IMR-90 (cell line): Measurements from ENCODE around the gene PSPC1. TPM values are rescaled to one million over a fixed set of nuclear protein-coding genes. Genes with fewer than 3 reads are reported as not detected.

Experiments
- ATAC-seq: fragments of 200-7000 bp; cut with Tn5 transposase; 2 replicates; pipeline ENCODE4 v1.9.1; 2020; ENCODE audit warnings: low read depth, mild to moderate bottlenecking, moderate library complexity
- BruUV-seq: library from RNA; stranded (reverse); fragments of 400-500 nt; replicated peaks from 2 replicates; lab custom pipeline; 2021; lab: Mats Ljungman, UMichigan
- CTCF ChIA-PET: fragments of 300-600 bp; formaldehyde crosslinking; extraction: SDS; loops from one replicate; lab custom pipeline; 2021; ENCODE audit warnings: antibody characterized with exemption; lab: Yijun Ruan, JAX
- POLR2A ChIA-PET: fragments of 300-600 bp; sonication (Branson Sonifier 250); formaldehyde crosslinking; loops from one replicate; lab custom pipeline; 2022; ENCODE audit warnings: antibody characterized with exemption; ENCODE audit not compliant: unreplicated experiment; lab: Charles Lee
- DNase-seq: peaks from one replicate; pipeline ENCODE4 v3.0.0; 2013
- H2AFZ ChIP-seq: replicated peaks from 2 replicates; pipeline ENCODE3; 2013; ENCODE audit warnings: low read length, mild to moderate bottlenecking; ENCODE audit not compliant: poor library complexity
- H2AK5ac ChIP-seq: 2 replicates; pipeline ENCODE4 v1.6.1; 2013; ENCODE audit warnings: low read depth, low read length, inconsistent platforms
- H2AK9ac ChIP-seq: replicated peaks from 2 replicates; pipeline ENCODE3; 2013; ENCODE audit warnings: mild to moderate bottlenecking, low read depth, low read length, moderate library complexity; ENCODE audit not compliant: poor library complexity
- H2BK120ac ChIP-seq: 2 replicates; pipeline ENCODE4 v1.6.1; 2013; ENCODE audit warnings: low read depth, low read length, inconsistent platforms
- H2BK15ac ChIP-seq: 3 replicates; pipeline ENCODE4 v1.6.1; 2013; ENCODE audit warnings: low read depth, low read length, inconsistent platforms
- H2BK20ac ChIP-seq: 2 replicates; pipeline ENCODE4 v1.6.1; 2013; ENCODE audit warnings: low read depth, mild to moderate bottlenecking, inconsistent platforms, low read length, moderate library complexity
- H2BK5ac ChIP-seq: 2 replicates; pipeline ENCODE4 v1.6.1; 2013; ENCODE audit warnings: mild to moderate bottlenecking, low read depth, low read length, inconsistent platforms; ENCODE audit not compliant: poor library complexity, severe bottlenecking
- H3K14ac ChIP-seq: replicated peaks from 2 replicates; pipeline ENCODE4 v1.6.1; 2013; ENCODE audit warnings: low read depth, low read length, inconsistent platforms
- H3K18ac ChIP-seq: 2 replicates; pipeline ENCODE4 v1.6.1; 2013; ENCODE audit warnings: low read depth, low read length, control low read depth
- H3K23ac ChIP-seq: 2 replicates; pipeline ENCODE4 v1.6.1; 2013; ENCODE audit warnings: low read depth, low read length, inconsistent platforms
- H3K27ac ChIP-seq: 2 replicates; pipeline ENCODE4 v1.5.1; 2013; ENCODE audit warnings: mild to moderate bottlenecking, control low read depth, low read length; ENCODE audit not compliant: insufficient read depth
- H3K27me3 ChIP-seq: 2 replicates; pipeline ENCODE4 v1.6.1; 2013; ENCODE audit warnings: low read length; ENCODE audit not compliant: control insufficient read depth, insufficient read depth
- H3K36me3 ChIP-seq: 2 replicates; pipeline ENCODE4 v1.6.1; 2013; ENCODE audit warnings: low read length, mixed read lengths; ENCODE audit not compliant: control insufficient read depth, insufficient read depth
- H3K4ac ChIP-seq: 2 replicates; pipeline ENCODE4 v1.6.1; 2013; ENCODE audit warnings: low read depth, low read length, inconsistent platforms
- H3K4me1 ChIP-seq: 2 replicates; pipeline ENCODE4 v1.6.1; 2013; ENCODE audit warnings: low read length, mixed read lengths; ENCODE audit not compliant: control insufficient read depth, insufficient read depth
- H3K4me2 ChIP-seq: 2 replicates; pipeline ENCODE4 v1.6.1; 2013; ENCODE audit warnings: low read depth, mild to moderate bottlenecking, control low read depth, low read length, moderate library complexity
- H3K4me3 ChIP-seq: 2 replicates; pipeline ENCODE4 v1.5.1; 2013; ENCODE audit warnings: low read depth, mild to moderate bottlenecking, control low read depth, low read length, moderate library complexity; ENCODE audit not compliant: insufficient read depth
- H3K56ac ChIP-seq: 2 replicates; pipeline ENCODE4 v1.6.1; 2013; ENCODE audit warnings: low read length, inconsistent platforms; ENCODE audit not compliant: insufficient read depth; ENCODE audit errors: extremely low read depth
- H3K79me1 ChIP-seq, 2 experiments: 2 replicates each; pipeline ENCODE4 v1.6.1; 2013; ENCODE audit warnings: low read length in 2 of 2, inconsistent platforms in 1 of 2, low read depth in 1 of 2
- H3K9ac ChIP-seq: 2 replicates; pipeline ENCODE4 v1.6.1; 2013; ENCODE audit warnings: low read depth, low read length, control low read depth
- H3K9me1 ChIP-seq: 2 replicates; pipeline ENCODE4 v1.6.1; 2013; ENCODE audit warnings: low read length, inconsistent platforms; ENCODE audit not compliant: insufficient read depth
- H3K9me3 ChIP-seq: 2 replicates; pipeline ENCODE4 v1.6.1; 2013; ENCODE audit warnings: low read length; ENCODE audit not compliant: control insufficient read depth, insufficient read depth
- H4K20me1 ChIP-seq: 2 replicates; pipeline ENCODE4 v1.6.1; 2013; ENCODE audit warnings: low read length, inconsistent platforms; ENCODE audit not compliant: insufficient read depth
- H4K5ac ChIP-seq: 2 replicates; pipeline ENCODE4 v1.6.1; 2013; ENCODE audit warnings: mild to moderate bottlenecking, low read depth, low read length, control low read depth
- H4K8ac ChIP-seq, 2 experiments: 2 replicates each; pipeline ENCODE4 v1.6.1; 2013; ENCODE audit warnings: low read depth in 2 of 2, low read length in 2 of 2, control low read depth in 1 of 2, inconsistent platforms in 1 of 2
- H4K91ac ChIP-seq: 2 replicates; pipeline ENCODE4 v1.6.1; 2013; ENCODE audit warnings: low read depth, low read length, inconsistent platforms; ENCODE audit not compliant: insufficient read depth
- BHLHE40 ChIP-seq: fragments of 150-350 bp; IDR thresholded peaks from 2 replicates; pipeline ENCODE4 v1.6.1; 2016; ENCODE audit warnings: mild to moderate bottlenecking, low read depth, low read length
- CEBPB ChIP-seq: IDR thresholded peaks from 2 replicates; pipeline ENCODE4 v1.6.1; 2012; ENCODE audit warnings: low read depth, low read length, improper control_type of control experiment
- CHD1 ChIP-seq: IDR thresholded peaks from 2 replicates; pipeline ENCODE4 v1.6.1; 2012; ENCODE audit warnings: low read depth, low read length, improper control_type of control experiment
- FOS ChIP-seq: fragments of 150-350 bp; IDR thresholded peaks from 2 replicates; pipeline ENCODE4 v1.6.1; 2016; ENCODE audit warnings: low read depth, low read length
- MAFK ChIP-seq: IDR thresholded peaks from 2 replicates; pipeline ENCODE4 v1.6.1; 2012; ENCODE audit warnings: low read depth, low read length, improper control_type of control experiment
- MAZ ChIP-seq: IDR thresholded peaks from 2 replicates; pipeline ENCODE4 v1.6.1; 2012; ENCODE audit warnings: low read depth, mild to moderate bottlenecking, low read length, improper control_type of control experiment, moderate library complexity, borderline replicate concordance
- MXI1 ChIP-seq: IDR thresholded peaks from 2 replicates; pipeline ENCODE4 v1.6.1; 2012; ENCODE audit warnings: low read depth, mild to moderate bottlenecking, low read length, moderate library complexity, borderline replicate concordance
- NFE2L2 ChIP-seq: fragments of 150-350 bp; IDR thresholded peaks from 2 replicates; pipeline ENCODE4 v1.6.1; 2016; ENCODE audit warnings: low read depth, mild to moderate bottlenecking, low read length
- POLR2A ChIP-seq: IDR thresholded peaks from 2 replicates; pipeline ENCODE4 v1.6.1; 2012; ENCODE audit warnings: mild to moderate bottlenecking, low read depth, low read length
- RAD21 ChIP-seq: IDR thresholded peaks from 2 replicates; pipeline ENCODE4 v1.6.1; 2012; ENCODE audit warnings: low read length, improper control_type of control experiment
- RCOR1 ChIP-seq: IDR thresholded peaks from 2 replicates; pipeline ENCODE4 v1.6.1; 2012; ENCODE audit warnings: mild to moderate bottlenecking, low read length, improper control_type of control experiment; ENCODE audit not compliant: insufficient replicate concordance
- RFX5 ChIP-seq: IDR thresholded peaks from 2 replicates; pipeline ENCODE4 v1.8.0; 2012; ENCODE audit warnings: low read depth, mild to moderate bottlenecking, low read length, moderate library complexity
- SMC3 ChIP-seq: fragments of 150-350 bp; IDR thresholded peaks from 2 replicates; pipeline ENCODE4 v1.6.1; 2016; ENCODE audit warnings: low read depth, mild to moderate bottlenecking, antibody characterized with exemption, low read length, moderate library complexity
- WGBS, 2 experiments: methylation state at CpG; one replicate each; pipeline versions ENCODE4 v1.1.5 to v1.1.7; 2013; ENCODE audit warnings: missing lambda C conversion rate in 2 of 2; ENCODE audit not compliant: insufficient read length in 1 of 2; ENCODE audit errors: extremely low coverage in 2 of 2; 5-methylcytosine and 5-hydroxymethylcytosine counted together
- dilution Hi-C: fragments of 300-500 bp; cut with HindIII; formaldehyde crosslinking; loops from one replicate; pipeline ENCODE4 v1.14.3; 2018; ENCODE audit warnings: low sequenced_read_pairs; ENCODE audit not compliant: unreplicated experiment
- in situ Hi-C: fragments of 300-500 bp; cut with MboI; formaldehyde crosslinking; loops from 3 replicates; pipeline ENCODE4 v1.14.3; 2019; ENCODE audit warnings: low sequenced_read_pairs, inconsistent platforms, mixed read lengths
- intact Hi-C: fragments of 100-400 bp; cut with micrococcal nuclease; formaldehyde crosslinking; loops from 2 replicates; pipeline ENCODE4 v1.10.0; 2022
- polyA plus RNA-seq, 3 experiments: library from polyadenylated mRNA; depleted of rRNA; stranded (reverse); fragments of >200 nt; gene quantifications; 2 replicates each; pipeline ENCODE4 v1.2.3, GENCODE V29; 2012; ENCODE audit warnings: low replicate concordance in 1 of 3
- total RNA-seq: library from RNA; depleted of rRNA; stranded (reverse); fragments of >200 nt; gene quantifications from 2 replicates; pipeline ENCODE4 v1.2.3, GENCODE V29; 2012
- TF ChIP-seq, protein P1 (sequence below): fragments of 150-350 bp; IDR thresholded peaks from 2 replicates; pipeline ENCODE4 v1.6.1; 2016; ENCODE audit warnings: low read depth, mild to moderate bottlenecking, low read length, moderate library complexity, borderline replicate concordance
- TF ChIP-seq, protein P2 (sequence below): conservative IDR thresholded peaks from 2 replicates; pipeline ENCODE4 v1.5.1; 2012; ENCODE audit warnings: mild to moderate bottlenecking, low read depth, low read length, improper control_type of control experiment
- TF ChIP-seq, protein P3 (sequence below): fragments of 150-350 bp; IDR thresholded peaks from 2 replicates; pipeline ENCODE4 v1.6.1; 2017; ENCODE audit warnings: mild to moderate bottlenecking, antibody characterized with exemption, low read length, low read depth

The PSPC1 gene
- total and polyA plus RNA-seq, 2 of the 4 experiments (the other 2 are of a cell fraction): 38.3 to 39.8 TPM

DNA sequence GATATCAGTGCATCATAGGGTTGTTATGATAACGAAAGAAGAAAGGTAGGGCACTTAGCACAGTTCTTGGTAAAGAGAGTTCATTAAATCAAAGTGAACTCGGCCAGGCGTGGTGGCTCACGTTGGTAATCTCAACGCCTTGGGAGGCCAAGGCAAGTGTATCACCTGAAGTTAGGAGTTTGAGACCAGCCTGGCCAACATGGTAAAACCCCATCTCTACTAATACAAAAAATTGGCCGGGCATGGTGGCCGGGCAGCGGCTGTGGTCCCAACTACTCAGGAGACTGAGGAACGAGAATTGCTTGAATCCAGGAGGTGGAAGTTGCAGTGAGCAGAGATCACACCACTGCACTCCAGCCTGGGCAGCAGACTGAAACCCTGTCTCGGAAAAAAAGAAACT is 19.1 kb downstream of the PSPC1 start:
- ATAC-seq: no peak
- Histone ChIP-seq H3K23ac (no peak overlapping the region), H3K27ac (no peak overlapping the region), H3K14ac (no peak overlapping the region), H3K4me3 (no peak overlapping the region), H2BK120ac (no peak overlapping the region), H4K8ac (0 out of 4 replicates have a peak overlapping the region, but pooled peaks of 1 of the 2 experiments have one; percentile 0), H3K56ac (no peak overlapping the region), H2AK9ac (no peak overlapping the region), H2BK15ac (no peak overlapping the region), H3K36me3 (peaks cover 33% of the 10 kb centered on the region), H3K79me1 (peaks cover 20 to 59% of the 10 kb centered on the region in 2 experiments), H2BK5ac (no peak overlapping the region), H3K4ac (no peak overlapping the region), H2AK5ac (no peak overlapping the region), H3K9ac (no peak overlapping the region), H2BK20ac (no peak overlapping the region), H4K5ac (no peak overlapping the region), H3K4me1 (no peaks in the 10 kb centered on the region), H3K9me3 (no peaks in the 10 kb centered on the region), H2AFZ (no peak overlapping the region), H3K27me3 (no peaks in the 10 kb centered on the region), H4K91ac (no peak overlapping the region), H3K18ac (no peak overlapping the region), H3K4me2 (no peak overlapping the region), H4K20me1 (peaks cover 71% of the 10 kb centered on the region), H3K9me1 (peaks cover 10% of the 10 kb centered on the region)
- in situ Hi-C loops: no loop called here
- no peak for DNase-seq
- 90% methylated on average over 3 of the region's 10 CpGs; no CpG with 5 or more reads in 1 of the 2 experiments for WGBS, 2 experiments
- TF ChIP-seq, protein P1, sequence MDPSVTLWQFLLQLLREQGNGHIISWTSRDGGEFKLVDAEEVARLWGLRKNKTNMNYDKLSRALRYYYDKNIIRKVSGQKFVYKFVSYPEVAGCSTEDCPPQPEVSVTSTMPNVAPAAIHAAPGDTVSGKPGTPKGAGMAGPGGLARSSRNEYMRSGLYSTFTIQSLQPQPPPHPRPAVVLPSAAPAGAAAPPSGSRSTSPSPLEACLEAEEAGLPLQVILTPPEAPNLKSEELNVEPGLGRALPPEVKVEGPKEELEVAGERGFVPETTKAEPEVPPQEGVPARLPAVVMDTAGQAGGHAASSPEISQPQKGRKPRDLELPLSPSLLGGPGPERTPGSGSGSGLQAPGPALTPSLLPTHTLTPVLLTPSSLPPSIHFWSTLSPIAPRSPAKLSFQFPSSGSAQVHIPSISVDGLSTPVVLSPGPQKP: no peak
- TF ChIP-seq RAD21: no peak
- TF ChIP-seq CEBPB: no peak
- TF ChIP-seq POLR2A: no peak
- TF ChIP-seq BHLHE40: no peak
- TF ChIP-seq NFE2L2: no peak
- no peak for TF ChIP-seq MAZ
- no peak for TF ChIP-seq SMC3
- TF ChIP-seq MAFK: no peak
- no peak for TF ChIP-seq CHD1
- no peak for TF ChIP-seq FOS
- TF ChIP-seq, protein P2, sequence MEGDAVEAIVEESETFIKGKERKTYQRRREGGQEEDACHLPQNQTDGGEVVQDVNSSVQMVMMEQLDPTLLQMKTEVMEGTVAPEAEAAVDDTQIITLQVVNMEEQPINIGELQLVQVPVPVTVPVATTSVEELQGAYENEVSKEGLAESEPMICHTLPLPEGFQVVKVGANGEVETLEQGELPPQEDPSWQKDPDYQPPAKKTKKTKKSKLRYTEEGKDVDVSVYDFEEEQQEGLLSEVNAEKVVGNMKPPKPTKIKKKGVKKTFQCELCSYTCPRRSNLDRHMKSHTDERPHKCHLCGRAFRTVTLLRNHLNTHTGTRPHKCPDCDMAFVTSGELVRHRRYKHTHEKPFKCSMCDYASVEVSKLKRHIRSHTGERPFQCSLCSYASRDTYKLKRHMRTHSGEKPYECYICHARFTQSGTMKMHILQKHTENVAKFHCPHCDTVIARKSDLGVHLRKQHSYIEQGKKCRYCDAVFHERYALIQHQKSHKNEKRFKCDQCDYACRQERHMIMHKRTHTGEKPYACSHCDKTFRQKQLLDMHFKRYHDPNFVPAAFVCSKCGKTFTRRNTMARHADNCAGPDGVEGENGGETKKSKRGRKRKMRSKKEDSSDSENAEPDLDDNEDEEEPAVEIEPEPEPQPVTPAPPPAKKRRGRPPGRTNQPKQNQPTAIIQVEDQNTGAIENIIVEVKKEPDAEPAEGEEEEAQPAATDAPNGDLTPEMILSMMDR: no peak
- no peak for TF ChIP-seq RFX5
- no peak for TF ChIP-seq RCOR1
- TF ChIP-seq, protein P3, sequence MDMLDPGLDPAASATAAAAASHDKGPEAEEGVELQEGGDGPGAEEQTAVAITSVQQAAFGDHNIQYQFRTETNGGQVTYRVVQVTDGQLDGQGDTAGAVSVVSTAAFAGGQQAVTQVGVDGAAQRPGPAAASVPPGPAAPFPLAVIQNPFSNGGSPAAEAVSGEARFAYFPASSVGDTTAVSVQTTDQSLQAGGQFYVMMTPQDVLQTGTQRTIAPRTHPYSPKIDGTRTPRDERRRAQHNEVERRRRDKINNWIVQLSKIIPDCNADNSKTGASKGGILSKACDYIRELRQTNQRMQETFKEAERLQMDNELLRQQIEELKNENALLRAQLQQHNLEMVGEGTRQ: no peak
- no peak for TF ChIP-seq MXI1
- intact Hi-C loops: loop anchor here (10.0 kb wide), 1 partner anchor 49 kb away; no protein-coding TSS in a partner anchor
- POLR2A ChIA-PET: no interaction called here
- dilution Hi-C loops: no loop called here
- no TSS peak for BruUV-seq
- CTCF ChIA-PET: no interaction called here
